GM21526 (cell line): ENCODE measurements around the gene COA1.
"Not testable (repeated sequence)": the region's sequence is repeated elsewhere in the genome, so short reads cannot be mapped to it uniquely, and the experiment has no call there.

ENCODE experiments used
- ATAC-seq: cut with Tn5 transposase; IDR thresholded peaks from one replicate; pipeline ENCODE4 v1.9.1; 2021; ENCODE audit warnings: moderate library complexity; ENCODE audit not compliant: unreplicated experiment, low FRiP score

COA1 gene

DNA sequence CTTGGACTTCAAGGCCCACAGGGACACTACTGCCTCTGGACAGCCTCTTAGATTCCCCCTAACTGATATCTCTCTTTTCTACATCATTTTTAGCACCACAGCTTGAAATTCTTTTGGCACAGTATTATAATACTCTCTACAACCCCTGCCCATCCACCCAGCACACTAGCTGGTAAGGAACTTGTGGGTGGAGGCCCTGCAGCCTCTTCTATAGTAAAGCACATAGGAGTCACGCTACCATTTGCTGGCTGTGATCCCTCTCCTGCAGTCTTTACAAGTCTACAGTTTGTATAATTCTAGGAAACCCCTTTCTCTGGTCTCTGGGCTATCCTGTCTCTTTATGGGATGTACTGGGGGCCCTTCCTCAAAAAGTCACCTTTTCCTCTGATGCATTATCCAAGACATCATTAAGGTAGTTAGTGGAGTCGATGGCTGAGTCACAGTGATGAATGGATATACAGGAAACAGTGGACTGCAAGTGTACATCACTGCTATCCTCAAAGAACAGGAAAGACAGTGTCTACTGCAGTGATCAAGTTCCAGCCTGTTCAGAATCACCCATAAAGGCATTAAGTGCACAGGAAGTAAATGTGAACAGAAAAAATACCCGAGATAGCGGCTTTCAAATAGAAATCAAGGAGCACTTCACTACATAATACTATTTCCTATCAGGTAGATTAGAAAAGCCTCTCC, 92.1 kb downstream of the COA1 start:
- ATAC-seq: no peak

DNA sequence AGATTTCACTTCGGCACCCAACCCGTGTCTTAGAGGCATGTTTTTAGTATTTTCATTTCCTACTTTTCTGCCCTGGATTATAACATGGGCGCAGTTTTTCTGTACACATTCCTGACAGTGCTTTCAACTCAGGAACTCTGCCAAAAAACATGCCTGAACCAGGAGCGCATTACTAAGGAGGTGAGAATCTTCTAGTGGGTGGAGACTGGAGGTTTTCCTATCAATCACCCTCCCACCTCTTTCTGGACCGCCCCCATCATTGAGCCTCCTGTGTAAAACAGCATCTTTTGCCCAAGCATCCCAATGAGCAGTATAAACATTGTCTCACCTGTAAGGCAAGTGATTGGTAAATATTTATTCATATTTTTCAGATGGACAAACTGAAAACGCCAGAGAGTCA, 93.2 kb downstream of the COA1 start:
- no peak for ATAC-seq

DNA sequence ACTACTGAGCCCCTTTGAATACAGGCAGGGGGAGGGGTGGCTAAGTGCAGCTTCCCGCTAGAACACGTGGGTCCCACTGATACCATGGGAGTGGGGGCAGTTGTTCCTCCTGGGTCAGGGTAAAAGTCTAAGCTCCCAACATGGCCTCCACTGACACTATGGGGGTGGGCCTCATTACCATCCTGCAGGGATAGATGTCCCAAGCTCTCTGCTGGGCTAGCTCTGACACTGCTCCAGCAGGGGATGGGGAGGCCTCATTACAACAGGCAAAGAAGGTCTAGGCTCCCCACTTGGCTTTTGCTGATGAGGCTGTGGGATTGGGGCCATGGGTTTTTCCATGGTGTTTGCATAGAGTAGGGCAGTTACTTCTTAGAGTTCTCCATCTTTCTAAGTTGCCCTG, 94.9 kb downstream of the COA1 start:
- ATAC-seq: no peak

DNA sequence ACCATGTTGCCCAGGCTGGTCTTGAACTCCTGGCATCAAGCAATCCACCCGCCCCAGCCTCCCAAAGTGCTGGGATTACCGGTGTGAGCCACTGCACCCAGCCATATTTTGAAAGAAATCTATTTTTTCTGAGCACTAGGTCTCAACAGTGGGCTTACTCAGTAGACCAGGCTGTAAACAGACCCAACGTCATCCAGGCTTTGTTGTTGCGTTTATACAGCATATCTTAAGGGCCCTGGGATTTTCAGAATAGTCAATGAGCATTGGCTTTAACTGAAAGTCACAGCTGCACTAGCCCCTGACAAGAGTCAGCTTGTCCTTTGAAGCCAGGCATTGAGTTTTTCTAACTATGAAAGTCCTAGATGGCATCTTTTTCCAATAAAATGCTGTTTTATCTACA, 96.6 kb downstream of the COA1 start:
- no peak for ATAC-seq

DNA sequence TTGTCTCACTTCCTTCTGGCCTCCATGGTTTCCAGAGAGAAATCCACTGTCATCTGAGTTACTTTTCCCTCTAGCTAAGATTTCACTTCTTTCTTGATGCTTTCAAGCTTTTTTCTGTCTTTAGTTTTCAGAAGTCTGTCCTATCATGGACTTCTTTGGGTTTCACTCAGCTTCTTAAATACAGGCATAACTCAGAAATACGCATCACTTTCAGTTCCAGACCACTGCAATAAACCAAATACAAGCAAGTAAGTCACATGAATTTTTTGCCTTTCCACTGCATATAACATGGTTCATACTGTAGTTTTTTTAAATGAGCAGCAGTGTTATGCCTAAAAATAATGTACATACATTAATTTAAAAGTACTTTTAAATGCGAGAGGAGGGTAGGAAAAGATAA, 97.8 kb downstream of the COA1 start:
- no peak for ATAC-seq

DNA sequence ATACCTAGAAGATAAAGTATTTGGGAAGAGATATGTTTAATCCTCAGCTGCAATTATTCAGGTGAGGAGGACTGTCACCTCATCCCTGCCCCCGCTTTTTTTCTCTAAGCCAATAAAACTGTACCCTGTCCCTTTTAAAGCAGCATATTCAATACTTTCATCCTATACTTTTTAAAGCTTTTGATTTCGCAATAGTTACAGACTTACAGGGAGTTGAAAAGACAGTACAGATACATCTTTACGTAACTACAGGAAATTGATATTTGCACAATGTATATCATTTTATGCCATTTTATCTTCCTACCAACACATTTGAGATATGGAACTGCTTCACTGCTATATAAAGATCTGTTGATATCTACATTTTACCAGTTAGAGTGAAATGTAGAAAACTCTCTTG, 98.8 kb downstream of the COA1 start:
- ATAC-seq: no peak

DNA sequence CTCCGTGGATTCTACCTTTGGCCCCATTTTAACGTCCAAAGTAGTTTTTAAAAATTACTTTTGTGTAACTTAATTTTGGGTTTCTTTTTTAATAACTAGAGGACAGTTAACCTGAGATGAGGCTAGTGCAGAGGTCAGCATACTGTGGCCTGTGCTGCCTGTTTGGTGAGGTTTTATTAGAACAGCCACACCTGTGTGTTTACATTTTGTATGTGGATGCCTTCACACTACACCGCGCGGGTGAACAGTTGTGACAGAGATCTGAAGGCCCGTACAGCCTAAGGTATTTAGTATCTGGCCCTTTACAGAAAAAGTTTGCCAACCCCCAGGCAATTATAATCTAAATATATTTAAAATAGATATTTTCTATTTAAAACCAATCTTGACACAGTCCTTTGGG, 99.5 kb downstream of the COA1 start:
- ATAC-seq: no peak

DNA sequence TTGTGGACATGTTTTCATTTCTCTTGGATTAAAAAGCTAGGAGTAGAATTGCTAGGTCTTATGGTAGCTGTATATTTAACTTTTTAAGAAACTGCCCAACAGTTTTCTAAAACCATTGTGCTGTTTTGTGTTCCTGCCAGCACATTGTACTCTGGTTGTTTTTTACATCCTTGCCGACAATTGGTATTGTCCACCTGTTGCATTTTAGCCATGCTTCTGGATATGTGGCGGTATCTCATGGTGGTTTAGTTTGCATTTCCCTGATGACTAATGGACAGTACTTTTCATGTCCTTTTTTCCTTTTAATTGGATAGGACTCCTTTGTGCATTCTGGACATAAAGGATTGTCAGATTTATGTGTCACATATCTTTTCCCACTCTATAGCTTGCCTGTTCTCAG, 100.9 kb downstream of the COA1 start:
- ATAC-seq: no peak

DNA sequence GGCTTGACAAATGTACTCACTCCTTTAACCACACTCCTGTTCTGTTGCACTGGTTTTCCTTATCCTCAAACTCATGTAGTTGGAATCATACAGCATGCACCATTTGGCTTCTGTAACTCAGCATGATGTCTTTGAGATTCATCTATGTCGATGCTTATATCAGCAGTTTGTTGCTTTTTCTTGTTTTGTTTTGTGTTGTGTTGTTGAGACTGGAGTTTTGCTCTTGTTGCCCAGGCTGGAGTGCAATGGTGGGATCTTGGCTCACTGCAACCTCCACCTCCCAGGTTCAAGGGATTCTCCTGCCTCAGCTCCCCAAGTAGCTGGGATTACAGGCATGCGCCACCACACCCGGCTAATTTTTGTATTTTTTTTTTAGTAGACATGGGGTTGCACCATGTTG, 101.5 kb downstream of the COA1 start:
- ATAC-seq: not testable (repeated sequence)

DNA sequence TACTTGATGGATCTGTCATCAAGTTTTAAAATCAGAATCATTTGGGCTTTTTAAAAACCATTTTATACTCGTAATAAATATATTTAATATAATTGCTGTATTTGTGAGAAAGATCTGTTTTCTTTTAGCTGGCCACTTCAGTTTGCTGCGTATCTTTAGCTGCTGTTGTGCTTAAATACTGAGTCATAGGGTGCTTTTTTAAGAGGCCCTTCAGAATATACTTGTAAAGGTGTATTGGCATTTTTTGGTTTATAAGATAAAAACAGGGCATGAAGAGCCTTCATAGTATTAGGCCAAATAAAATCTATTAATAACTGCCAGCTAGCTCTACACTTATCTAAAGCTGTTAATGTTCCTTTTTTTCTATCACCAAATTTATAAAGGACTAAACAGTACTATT, 102.6 kb downstream of the COA1 start:
- no peak for ATAC-seq

DNA sequence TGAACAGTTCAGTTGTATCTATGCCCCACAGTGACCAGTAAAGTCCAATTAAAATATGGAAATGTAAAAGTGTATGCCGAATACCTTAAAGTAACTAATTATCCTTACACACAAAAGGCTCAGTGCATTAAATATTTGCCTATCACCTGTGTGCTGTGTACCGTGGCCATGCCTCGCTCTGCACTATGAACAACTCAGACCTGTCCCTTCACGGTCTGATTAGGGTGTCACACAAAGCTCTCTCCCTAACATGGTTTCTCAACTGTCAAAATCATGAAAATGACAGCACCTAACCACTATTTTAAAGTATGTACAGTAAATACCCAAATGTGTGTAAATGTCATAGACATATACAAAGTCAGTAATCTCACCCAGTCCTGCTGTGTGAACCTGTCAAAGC, 103.3 kb downstream of the COA1 start:
- ATAC-seq: no peak

DNA sequence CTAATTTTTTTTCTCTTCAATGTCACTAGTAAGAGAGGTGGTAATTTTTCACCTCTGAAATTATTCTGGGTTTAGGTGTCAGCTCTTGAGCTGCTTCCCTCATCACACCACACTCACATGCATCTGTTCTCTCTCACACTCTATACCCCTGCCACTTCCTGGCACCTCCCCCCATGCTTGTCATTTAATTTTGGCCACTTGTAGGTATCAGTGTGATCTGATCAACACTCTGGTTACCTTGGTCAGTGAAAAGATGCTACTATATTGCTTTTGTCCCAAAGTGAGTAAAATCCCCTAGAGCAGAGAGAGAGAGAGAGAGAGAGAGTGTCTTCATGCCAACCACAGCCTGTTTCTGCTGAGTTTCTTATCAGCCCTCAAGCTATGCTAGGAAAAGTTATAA, 103.9 kb downstream of the COA1 start:
- ATAC-seq: peak; percentile 42

DNA sequence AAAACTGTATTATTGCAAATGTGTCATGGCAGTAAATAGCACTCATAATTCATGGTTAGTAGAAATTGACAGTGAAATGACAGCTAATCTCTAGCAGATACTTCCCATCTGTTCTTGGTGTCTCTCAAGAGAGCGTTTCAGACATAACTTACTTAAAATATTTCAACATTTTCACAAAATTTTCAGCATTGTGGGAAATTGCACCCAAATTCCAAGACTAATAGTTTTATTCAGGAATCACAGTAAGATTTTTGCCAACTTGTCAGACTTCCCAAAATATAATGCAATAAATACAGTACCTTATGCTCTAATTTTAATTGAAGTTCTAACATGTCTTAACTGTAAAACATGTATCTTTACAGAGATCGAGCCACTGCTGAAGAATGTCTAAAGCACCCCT, 105.2 kb downstream of the COA1 start:
- no peak for ATAC-seq

DNA sequence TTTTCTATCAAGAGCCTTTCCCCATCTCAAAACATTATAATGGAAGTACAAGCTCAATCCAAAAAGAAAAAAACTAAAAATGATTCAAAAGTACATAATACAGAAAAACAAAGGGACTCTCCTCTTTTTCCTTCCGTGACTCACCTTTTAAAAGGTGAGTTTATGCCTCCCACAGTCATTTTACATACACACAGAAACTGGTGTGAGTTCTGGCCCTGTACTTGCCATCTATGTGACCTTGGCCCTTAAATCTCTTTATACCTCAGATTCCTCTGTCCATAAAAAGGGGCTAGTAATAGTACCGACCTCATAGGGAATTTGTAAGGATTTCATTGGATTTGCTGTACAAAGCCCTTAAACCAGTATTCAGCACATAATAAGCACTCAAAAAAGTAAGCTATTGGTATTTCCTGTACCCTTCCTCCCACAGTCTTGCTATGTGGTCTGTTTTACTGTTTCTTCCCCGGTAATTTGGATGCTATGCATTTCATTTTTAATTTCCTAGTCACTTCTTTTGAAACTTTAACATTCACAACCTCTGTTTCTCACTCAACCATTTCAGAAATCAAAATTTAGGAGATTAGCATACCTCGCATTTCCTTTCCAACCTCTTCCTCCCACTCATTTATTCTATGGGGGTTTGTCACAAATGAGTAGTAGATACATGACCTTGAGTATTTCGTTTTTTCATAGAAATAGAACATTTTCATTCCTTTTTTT, 107.4 kb downstream of the COA1 start:
- ATAC-seq: no peak

DNA sequence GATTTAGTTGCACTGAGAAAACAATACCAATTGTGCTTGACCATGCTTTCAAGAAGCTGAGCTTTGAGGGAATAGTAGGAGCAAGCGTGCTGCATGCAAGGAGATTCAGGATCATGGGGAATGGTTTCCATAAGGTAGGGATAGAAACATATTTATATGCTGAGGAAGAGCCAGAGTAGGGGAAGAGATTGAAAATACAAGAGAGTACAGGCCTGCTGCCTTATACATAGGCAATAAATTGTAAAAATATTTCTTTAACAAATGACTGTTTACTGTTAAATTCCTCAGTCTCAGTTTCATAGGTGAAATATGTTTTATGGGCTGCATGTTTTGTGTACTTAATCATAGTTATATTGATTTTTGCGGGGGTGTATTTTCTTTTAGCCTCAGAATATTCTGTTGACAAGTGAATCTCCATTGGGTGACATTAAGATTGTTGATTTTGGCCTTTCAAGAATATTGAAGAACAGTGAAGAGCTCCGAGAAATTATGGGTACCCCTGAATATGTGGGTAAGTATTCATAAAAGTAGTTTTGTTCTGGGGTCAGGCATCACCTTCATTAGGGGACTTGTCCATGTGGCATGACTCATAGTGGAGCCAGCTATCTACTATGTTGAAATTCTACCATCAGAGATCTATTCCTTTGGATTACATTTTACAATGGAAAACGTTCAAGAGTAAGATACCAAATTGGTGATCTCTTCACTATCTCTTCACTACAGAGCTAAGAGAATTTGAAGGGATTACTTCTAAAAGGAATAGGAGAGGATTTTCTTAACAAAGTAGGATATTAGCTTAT, 109.9 kb downstream of the COA1 start:
- no peak for ATAC-seq

DNA sequence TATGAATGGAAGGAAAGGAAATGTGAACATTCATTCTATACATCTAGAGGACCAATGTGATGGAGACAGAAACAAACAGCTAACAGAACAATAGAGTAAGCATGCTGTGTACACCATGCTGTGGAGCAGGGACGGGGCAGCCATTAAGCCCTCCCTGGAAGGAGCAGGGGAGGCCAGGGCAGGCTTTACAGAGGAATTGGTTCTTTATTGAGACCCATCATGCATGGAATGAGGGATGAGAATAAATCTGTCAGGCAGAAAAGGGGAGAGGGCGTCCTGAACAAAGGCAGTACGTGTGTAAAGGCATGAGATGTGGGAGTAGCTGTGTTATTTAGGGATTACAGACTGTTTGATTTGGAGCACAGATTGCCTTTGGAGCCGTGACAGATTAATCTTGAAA, 111.2 kb downstream of the COA1 start:
- no peak for ATAC-seq

DNA sequence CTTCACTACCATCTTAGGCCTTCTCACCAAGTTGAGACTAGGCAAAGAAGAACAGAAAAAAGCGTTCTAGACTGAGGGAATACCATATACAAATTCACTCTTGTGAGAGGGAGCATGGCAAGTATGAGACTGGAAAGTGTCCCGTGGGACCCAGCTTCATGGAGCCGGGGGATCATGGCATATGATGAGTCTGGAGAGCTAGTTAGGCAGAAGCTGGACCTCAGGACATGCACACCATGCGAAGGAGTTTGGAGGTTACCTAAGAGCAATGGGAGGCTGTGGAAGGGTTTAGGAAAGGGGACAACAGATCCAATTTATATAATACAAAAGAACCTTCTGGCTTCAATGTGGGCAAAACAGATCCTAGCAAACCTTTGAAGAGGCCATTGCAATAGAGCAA, 112.3 kb downstream of the COA1 start:
- no peak for ATAC-seq

DNA sequence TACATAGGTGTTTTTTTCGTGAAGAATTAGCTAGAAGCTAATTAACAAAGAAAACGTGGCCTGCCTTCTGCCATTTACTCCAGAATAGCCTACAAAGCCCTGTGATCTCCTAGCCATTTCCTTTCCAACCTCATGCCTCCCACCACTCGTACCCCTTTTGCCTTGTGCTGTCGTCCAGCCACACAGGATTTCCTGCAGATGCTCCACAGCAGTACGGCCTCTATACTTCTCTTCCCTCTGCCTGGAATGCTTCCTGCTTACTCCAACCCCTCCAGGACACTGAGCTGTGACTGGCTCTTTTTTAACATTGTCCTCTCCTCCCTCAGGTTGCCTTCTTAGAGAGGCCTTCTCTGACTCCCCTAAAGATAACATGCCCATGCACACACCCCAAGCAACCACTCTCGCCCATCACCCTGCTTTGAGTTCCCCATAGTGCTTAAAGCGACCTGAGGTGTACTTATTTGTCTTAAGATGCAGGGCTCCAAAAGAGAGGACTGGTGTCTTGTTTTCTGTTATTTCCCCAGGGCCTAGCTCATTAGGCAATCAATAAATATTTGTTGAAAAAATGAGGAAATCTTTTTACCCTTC, 113.7 kb downstream of the COA1 start:
- ATAC-seq: no peak

DNA sequence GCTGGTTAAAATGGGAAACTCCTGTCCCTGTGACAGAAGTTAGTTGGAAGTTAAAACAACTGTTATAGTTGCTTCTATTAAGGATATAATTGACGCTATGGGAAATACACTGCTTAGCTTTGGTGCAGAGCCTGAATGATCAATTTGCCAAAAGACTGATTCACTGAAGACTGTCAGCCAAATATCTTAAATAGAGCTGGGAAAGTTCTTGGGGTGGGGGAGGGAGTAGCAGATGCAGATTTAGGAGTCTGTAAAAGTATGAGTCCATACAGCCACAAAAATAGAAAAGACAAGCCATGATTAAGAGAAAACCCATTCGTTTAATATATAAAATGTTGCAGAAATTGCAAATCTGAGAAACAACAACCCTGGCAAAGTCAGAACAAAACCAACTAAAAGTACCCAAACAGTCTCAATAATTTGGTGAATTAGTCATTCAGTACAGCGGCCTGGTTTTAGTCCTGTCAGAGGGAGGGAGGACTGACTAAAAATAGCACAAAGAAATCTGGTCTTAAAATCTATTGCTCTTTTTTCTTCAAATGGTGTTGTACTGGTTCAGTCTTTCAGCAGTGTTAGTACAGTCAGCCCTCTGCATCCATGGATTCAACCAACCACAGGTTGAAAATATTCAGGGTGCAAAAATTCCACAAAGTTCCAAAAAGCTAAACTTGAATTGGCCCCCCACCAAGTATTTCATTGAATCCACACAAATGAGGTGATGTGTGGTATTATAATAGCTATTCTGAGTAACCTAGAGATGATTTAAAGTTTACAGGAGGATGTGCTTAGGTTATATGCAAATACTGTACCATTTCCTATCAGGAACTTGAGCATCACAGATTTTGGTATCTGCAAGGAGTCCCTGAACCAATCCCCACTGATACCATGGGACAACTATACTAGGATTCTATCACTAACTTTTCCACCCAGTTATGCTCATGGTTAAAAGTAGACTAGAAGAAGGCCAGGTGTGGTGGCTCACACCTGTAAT, 116.4 kb downstream of the COA1 start:
- no peak for ATAC-seq

DNA sequence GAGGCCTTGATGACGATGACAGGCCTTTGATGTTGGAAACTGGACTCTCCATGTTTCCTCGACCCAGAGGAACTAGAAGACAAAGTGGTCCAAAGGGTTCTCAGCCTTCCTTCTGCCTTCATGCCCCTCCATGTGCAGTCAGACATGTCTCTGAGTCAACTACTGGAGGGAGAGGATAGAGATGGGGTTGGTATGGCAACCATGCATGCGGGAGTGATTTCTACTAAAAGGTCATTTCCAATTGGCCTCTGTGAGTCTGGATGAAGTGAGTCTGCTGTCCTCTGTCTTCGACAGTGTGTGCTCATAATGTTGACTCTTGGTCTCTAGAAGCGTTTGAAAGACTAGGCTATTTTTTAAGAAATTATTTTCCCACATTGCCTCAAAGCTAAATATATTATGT, 117.2 kb downstream of the COA1 start:
- ATAC-seq: no peak
